ENCODE measurements around the gene KCNIP2. TPM values are rescaled to one million over a fixed set of nuclear protein-coding genes. Genes with fewer than 3 reads are reported as not detected.

Gene KCNIP2
- total RNA-seq, 1 donor: 1.4 TPM

GRCh38 chr10:101785801-101786200, 57.8 kb downstream of the KCNIP2 start:
- Histone ChIP-seq H3K36me3 (ENCODE audit: insufficient read depth, low read length) (peaks cover 60% of the 10 kb centered on the region), H3K9me3 (ENCODE audit: low read depth, low read length) (no peaks in the 10 kb centered on the region), H3K4me2 (ENCODE audit: insufficient read depth, low read length) (no peak overlapping the region), H3K27me3 (ENCODE audit: insufficient read depth, low read length) (no peaks in the 10 kb centered on the region), H4K20me1 (ENCODE audit: insufficient read depth, low read length) (peaks cover 11% of the 10 kb centered on the region), H3K4me3 (ENCODE audit: insufficient read depth, low read length) (no peak overlapping the region), H3K4me1 (ENCODE audit: insufficient read depth, low read length) (peaks cover 21% of the 10 kb centered on the region), H2AFZ (ENCODE audit: low read length) (no peak overlapping the region), H3K27ac (ENCODE audit: low read depth, low read length) (no peak overlapping the region), H3K79me2 (ENCODE audit: insufficient read depth, low read length) (peaks cover 25% of the 10 kb centered on the region)
- TF ChIP-seq CTCF (IDR thresholded peaks at IDR 0.05; ENCODE audit: extremely low read depth, low read depth, low read length): no peak
- DNase-seq (ENCODE audit: insufficient read length, low spot score, missing footprints): no peak

- DNase-seq (ENCODE audit: insufficient read length, low spot score, missing footprints): peak; percentile 65
- Histone ChIP-seq H2AFZ (ENCODE audit: low read length) (no peak overlapping the region), H3K4me3 (ENCODE audit: insufficient read depth, low read length) (no peak overlapping the region), H3K4me1 (ENCODE audit: insufficient read depth, low read length) (peaks cover 27% of the 10 kb centered on the region), H4K20me1 (ENCODE audit: insufficient read depth, low read length) (peaks cover 19% of the 10 kb centered on the region), H3K79me2 (ENCODE audit: insufficient read depth, low read length) (peaks cover 22% of the 10 kb centered on the region), H3K36me3 (ENCODE audit: insufficient read depth, low read length) (peaks cover 48% of the 10 kb centered on the region), H3K27me3 (ENCODE audit: insufficient read depth, low read length) (no peaks in the 10 kb centered on the region), H3K27ac (ENCODE audit: low read depth, low read length) (peak overlapping the region; percentile 21), H3K4me2 (ENCODE audit: insufficient read depth, low read length) (no peak overlapping the region), H3K9me3 (ENCODE audit: low read depth, low read length) (no peaks in the 10 kb centered on the region)
- TF ChIP-seq CTCF (IDR thresholded peaks at IDR 0.05; ENCODE audit: extremely low read depth, low read depth, low read length): no peak
Measured at GRCh38 chr10:101784558-101784957, 59.0 kb downstream of the KCNIP2 start.

GRCh38 chr10:101783736-101784118, 59.9 kb downstream of the KCNIP2 start:
- Histone ChIP-seq H4K20me1 (ENCODE audit: insufficient read depth, low read length) (peaks cover 20% of the 10 kb centered on the region), H3K4me3 (ENCODE audit: insufficient read depth, low read length) (peak overlapping the region; percentile 92), H3K4me1 (ENCODE audit: insufficient read depth, low read length) (peaks cover 30% of the 10 kb centered on the region), H3K27ac (ENCODE audit: low read depth, low read length) (peak overlapping the region; percentile 78), H2AFZ (ENCODE audit: low read length) (peak overlapping the region; percentile 57), H3K9me3 (ENCODE audit: low read depth, low read length) (no peaks in the 10 kb centered on the region), H3K79me2 (ENCODE audit: insufficient read depth, low read length) (peaks cover 22% of the 10 kb centered on the region), H3K36me3 (ENCODE audit: insufficient read depth, low read length) (peaks cover 41% of the 10 kb centered on the region), H3K4me2 (ENCODE audit: insufficient read depth, low read length) (peak overlapping the region; percentile 98), H3K27me3 (ENCODE audit: insufficient read depth, low read length) (no peaks in the 10 kb centered on the region)
- DNase-seq (ENCODE audit: insufficient read length, low spot score, missing footprints): peak; percentile 87
- no peak for TF ChIP-seq CTCF (IDR thresholded peaks at IDR 0.05; ENCODE audit: extremely low read depth, low read depth, low read length)

GRCh38 chr10:101782811-101783735, 60.5 kb downstream of the KCNIP2 start, which contains the start of gene NPM3:
NPM3 (minus strand) TSS chr10:101783446; CDS start chr10:101783390, 56 bp downstream.
- Histone ChIP-seq H3K27ac (ENCODE audit: low read depth, low read length) (peak within 1 kb of the TSS; percentile 78), H3K4me1 (ENCODE audit: insufficient read depth, low read length) (peaks cover 30% of the 10 kb centered on the region), H4K20me1 (ENCODE audit: insufficient read depth, low read length) (peaks cover 26% of the 10 kb centered on the region), H3K4me3 (ENCODE audit: insufficient read depth, low read length) (peak within 1 kb of the TSS; percentile 92), H3K27me3 (ENCODE audit: insufficient read depth, low read length) (no peaks in the 10 kb centered on the region), H3K9me3 (ENCODE audit: low read depth, low read length) (no peaks in the 10 kb centered on the region), H3K36me3 (ENCODE audit: insufficient read depth, low read length) (peaks cover 40% of the 10 kb centered on the region), H3K4me2 (ENCODE audit: insufficient read depth, low read length) (peak within 1 kb of the TSS; percentile 98), H2AFZ (ENCODE audit: low read length) (peak within 1 kb of the TSS; percentile 85), H3K79me2 (ENCODE audit: insufficient read depth, low read length) (peaks cover 22% of the 10 kb centered on the region)
- peak; percentile 99 for DNase-seq (ENCODE audit: insufficient read length, low spot score, missing footprints)
- no peak for TF ChIP-seq CTCF (IDR thresholded peaks at IDR 0.05; ENCODE audit: extremely low read depth, low read depth, low read length)

Data from osteoblast (primary cell).